H1 (cell line): Measurements from ENCODE around the gene SLC27A4. TPM values are rescaled to one million over a fixed set of nuclear protein-coding genes. Genes with fewer than 3 reads are reported as not detected.

Experiments
- CTCF ChIA-PET: fragments of 300-600 bp; sonication (Branson Sonifier 250); formaldehyde crosslinking; loops from one replicate; lab custom pipeline; 2021; ENCODE audit not compliant: partially characterized antibody; lab: Charles Lee
- POLR2A ChIA-PET: fragments of 300-600 bp; sonication (Branson Sonifier 250); formaldehyde crosslinking; loops from one replicate; lab custom pipeline; 2021; ENCODE audit warnings: inconsistent platforms; ENCODE audit not compliant: partially characterized antibody; lab: Charles Lee
- DNase-seq, 2 experiments: peaks; one replicate each; pipeline versions ENCODE4 v3.0.0 to v3.0.0-alpha.2; 2010 to 2022; ENCODE audit warnings: low spot score in 2 of 2, low read depth in 1 of 2, mixed read lengths in 1 of 2
- FAIRE-seq: peaks from 2 replicates; lab custom pipeline; 2011; peaks lifted over from hg19 to GRCh38; lab: Jason Lieb, UNC
- H2AFZ ChIP-seq: 2 replicates; pipeline ENCODE4 v1.8.1; 2012; ENCODE audit warnings: low read length, inconsistent platforms
- H2AK5ac ChIP-seq: 2 replicates; pipeline ENCODE4 v1.6.1; 2013; ENCODE audit warnings: low read depth, low read length
- H2BK120ac ChIP-seq: replicated peaks from 2 replicates; pipeline ENCODE3; 2013; ENCODE audit warnings: low read depth, low read length, inconsistent platforms
- H2BK12ac ChIP-seq: 2 replicates; pipeline ENCODE4 v1.6.1; 2013; ENCODE audit warnings: low read depth, low read length
- H2BK15ac ChIP-seq: 2 replicates; pipeline ENCODE4 v1.6.1; 2013; ENCODE audit warnings: low read length
- H2BK20ac ChIP-seq: 2 replicates; pipeline ENCODE4 v1.6.1; 2013; ENCODE audit warnings: low read length
- H2BK5ac ChIP-seq: 2 replicates; pipeline ENCODE4 v1.6.1; 2013; ENCODE audit warnings: low read depth, low read length
- H3K14ac ChIP-seq: 2 replicates; pipeline ENCODE4 v1.6.1; 2013; ENCODE audit warnings: inconsistent platforms; ENCODE audit not compliant: insufficient read length
- H3K18ac ChIP-seq: 2 replicates; pipeline ENCODE4 v1.6.1; 2013; ENCODE audit warnings: low read length; ENCODE audit errors: extremely low read depth
- H3K23ac ChIP-seq: 2 replicates; pipeline ENCODE4 v1.6.1; 2013; ENCODE audit warnings: inconsistent platforms; ENCODE audit not compliant: insufficient read length
- H3K23me2 ChIP-seq: 2 replicates; pipeline ENCODE4 v1.6.1; 2013; ENCODE audit warnings: low read depth, low read length
- H3K27ac ChIP-seq: 2 replicates; pipeline ENCODE4 v1.6.1; 2011; ENCODE audit warnings: low read depth, low read length, inconsistent platforms
- H3K27me3 ChIP-seq, 4 experiments: replicated peaks in 1 of 4; 1 replicate in 1 of 4; 2 replicates in 3 of 4; pipeline versions ENCODE4 v1.6.1 to v1.8.1; 2011 to 2013; ENCODE audit warnings: low read length in 3 of 4, mild to moderate bottlenecking in 3 of 4, inconsistent platforms in 2 of 4, mixed read lengths in 2 of 4, moderate library complexity in 1 of 4; ENCODE audit not compliant: control insufficient read depth in 3 of 4, insufficient read depth in 3 of 4; ENCODE audit errors: extremely low read depth in 1 of 4
- H3K36me3 ChIP-seq, 4 experiments: 2 replicates each; pipeline versions ENCODE4 v1.6.1 to v1.8.1; 2011 to 2013; ENCODE audit warnings: mild to moderate bottlenecking in 4 of 4, low read length in 3 of 4, moderate library complexity in 2 of 4, control low read depth in 1 of 4, inconsistent platforms in 1 of 4; ENCODE audit not compliant: insufficient read depth in 4 of 4, control insufficient read depth in 2 of 4
- H3K4ac ChIP-seq: replicated peaks from 2 replicates; pipeline ENCODE3; 2013; ENCODE audit warnings: low read length, low read depth, mixed read lengths, inconsistent platforms; ENCODE audit not compliant: insufficient read length
- H3K4me1 ChIP-seq, 4 experiments: replicated peaks in 1 of 4; 1 replicate in 1 of 4; 2 replicates in 3 of 4; pipeline versions ENCODE4 v1.6.1 to v1.8.1; 2011 to 2013; ENCODE audit warnings: low read length in 3 of 4, inconsistent platforms in 2 of 4, mixed read lengths in 1 of 4; ENCODE audit not compliant: insufficient read depth in 4 of 4, control insufficient read depth in 3 of 4
- H3K4me2 ChIP-seq, 2 experiments: 2 replicates each; pipeline versions ENCODE4 v1.6.1 to v1.8.1; 2011 to 2013; ENCODE audit warnings: low read depth in 2 of 2, low read length in 2 of 2, control low read depth in 1 of 2, inconsistent platforms in 1 of 2, mild to moderate bottlenecking in 1 of 2; ENCODE audit not compliant: insufficient read depth in 1 of 2
- H3K4me3 ChIP-seq, 4 experiments: fragments of 200-600, 300-600 bp in 1 of 4; sonication (generic), shearing (Covaris generic), sonication (Bioruptor Twin) in 1 of 4; 2 replicates each; pipeline versions ENCODE4 v1.5.1 to v1.8.1; 2011 to 2016; ENCODE audit warnings: low read length in 4 of 4, low read depth in 3 of 4, control low read depth in 2 of 4, inconsistent platforms in 2 of 4, mild to moderate bottlenecking in 2 of 4, mixed read lengths in 1 of 4, moderate library complexity in 1 of 4; ENCODE audit not compliant: insufficient read depth in 2 of 4; ENCODE audit errors: extremely low read depth in 1 of 4
- H3K56ac ChIP-seq: replicated peaks from 2 replicates; pipeline ENCODE3; 2013; ENCODE audit warnings: low read depth, mild to moderate bottlenecking, mixed read lengths, low read length, inconsistent platforms; ENCODE audit not compliant: insufficient read length
- H3K79me1 ChIP-seq: 2 replicates; pipeline ENCODE4 v1.6.1; 2013; ENCODE audit warnings: low read depth, low read length, control low read depth
- H3K79me2 ChIP-seq, 2 experiments: 2 replicates each; pipeline versions ENCODE4 v1.6.1 to v1.8.1; 2012 to 2013; ENCODE audit warnings: low read length in 2 of 2, mild to moderate bottlenecking in 2 of 2, inconsistent platforms in 1 of 2; ENCODE audit not compliant: insufficient read depth in 2 of 2, control insufficient read depth in 1 of 2
- H3K9ac ChIP-seq, 4 experiments: replicated peaks in 1 of 4; 1 replicate in 1 of 4; 2 replicates in 3 of 4; pipeline versions ENCODE4 v1.6.1 to v1.8.1; 2011 to 2013; ENCODE audit warnings: low read depth in 3 of 4, low read length in 3 of 4, control low read depth in 2 of 4, mild to moderate bottlenecking in 2 of 4, moderate library complexity in 2 of 4, inconsistent platforms in 1 of 4; ENCODE audit errors: extremely low read depth in 1 of 4
- H3K9me3 ChIP-seq, 2 experiments: 2 replicates each; pipeline versions ENCODE4 v1.6.1 to v1.8.1; 2012 to 2013; ENCODE audit warnings: mild to moderate bottlenecking in 2 of 2, moderate library complexity in 2 of 2, control low read depth in 1 of 2, inconsistent platforms in 1 of 2, low read depth in 1 of 2, low read length in 1 of 2, mixed read lengths in 1 of 2; ENCODE audit not compliant: insufficient read depth in 2 of 2
- H4K20me1 ChIP-seq, 2 experiments: replicated peaks in 1 of 2; 2 replicates each; pipeline versions ENCODE3 to v1.8.1; 2011 to 2013; ENCODE audit warnings: inconsistent platforms in 2 of 2, low read length in 2 of 2, mild to moderate bottlenecking in 1 of 2; ENCODE audit not compliant: insufficient read depth in 2 of 2, control insufficient read depth in 1 of 2
- H4K5ac ChIP-seq: 2 replicates; pipeline ENCODE4 v1.6.1; 2013; ENCODE audit warnings: low read length, low read depth, mixed read lengths, inconsistent platforms; ENCODE audit not compliant: insufficient read length
- H4K8ac ChIP-seq: 2 replicates; pipeline ENCODE4 v1.8.0; 2013; ENCODE audit warnings: mild to moderate bottlenecking, moderate library complexity, low read length, inconsistent platforms; ENCODE audit not compliant: insufficient read depth; ENCODE audit errors: extremely low read depth
- H4K91ac ChIP-seq: replicated peaks from 2 replicates; pipeline ENCODE3; 2013; ENCODE audit warnings: low read length, mixed read lengths, inconsistent platforms; ENCODE audit not compliant: insufficient read length
- GABPA ChIP-seq: IDR thresholded peaks from 2 replicates; pipeline ENCODE4 v1.6.1; 2011; ENCODE audit warnings: mild to moderate bottlenecking, low read length, moderate library complexity, borderline replicate concordance; ENCODE audit not compliant: insufficient read depth
- GTF2F1 ChIP-seq: IDR thresholded peaks from 2 replicates; pipeline ENCODE4 v1.6.1; 2012; ENCODE audit warnings: low read depth, low read length, improper control_type of control experiment, borderline replicate concordance
- PHF8 ChIP-seq: fragments of 200-600 bp; sonication (generic); conservative IDR thresholded peaks from 2 replicates; pipeline ENCODE4 v1.7.1; 2012; ENCODE audit warnings: low read depth, mild to moderate bottlenecking, inconsistent platforms, low read length, moderate library complexity
- RAD21 ChIP-seq, 2 experiments: IDR thresholded peaks in 1 of 2; conservative IDR thresholded peaks in 1 of 2; 2 replicates each; pipeline ENCODE4 v1.6.1; 2011; ENCODE audit warnings: low read depth in 2 of 2, low read length in 2 of 2, improper control_type of control experiment in 1 of 2, inconsistent platforms in 1 of 2, mild to moderate bottlenecking in 1 of 2, moderate library complexity in 1 of 2
- RBBP5 ChIP-seq: IDR thresholded peaks from 2 replicates; pipeline ENCODE4 v1.7.1; 2012; ENCODE audit warnings: low read depth, mild to moderate bottlenecking, inconsistent platforms, low read length, moderate library complexity, borderline replicate concordance
- SUZ12 ChIP-seq: fragments of 200-600 bp; sonication (generic); IDR thresholded peaks from 2 replicates; pipeline ENCODE4 v1.6.1; 2012; ENCODE audit warnings: mild to moderate bottlenecking, inconsistent platforms, low read length, moderate library complexity, mixed read lengths
- YY1 ChIP-seq: IDR thresholded peaks from 2 replicates; pipeline ENCODE4 v1.6.1; 2011; ENCODE audit warnings: low read depth, mild to moderate bottlenecking, low read length
- WGBS, 2 experiments: shearing (Covaris generic) in 1 of 2; methylation state at CpG; one replicate each; pipeline versions ENCODE4 v1.1.6 to v1.1.7; 2013 to 2015; ENCODE audit warnings: low lambda C conversion rate in 2 of 2, mixed read lengths in 2 of 2, inconsistent platforms in 1 of 2, low coverage in 1 of 2, missing lambda C conversion rate in 1 of 2; ENCODE audit not compliant: insufficient replicate concordance in 2 of 2, insufficient coverage in 1 of 2, insufficient read length in 1 of 2; ENCODE audit errors: extremely low coverage in 1 of 2, missing lambda C conversion rate in 1 of 2; 5-methylcytosine and 5-hydroxymethylcytosine counted together
- polyA plus RNA-seq, 7 experiments: library from polyadenylated mRNA; depleted of rRNA in 3 of 7; stranded (reverse) in 5 of 7; unstranded in 2 of 7; fragments of >200 nt in 5 of 7; fragments of 200-250 nt in 2 of 7; gene quantifications; 1 replicate in 5 of 7; 2 replicates in 1 of 7; 4 replicates in 1 of 7; pipeline versions ENCODE4 v1.2.1 to v1.2.3, GENCODE V29; 2011 to 2013; ENCODE audit warnings: missing spikeins in 2 of 7, mixed read lengths in 2 of 7
- total RNA-seq: library from RNA; stranded (reverse); fragmentation: NEBNext Ultra II Directional; extraction: Animal tissue kit (Norgen Biotek cat#: 25700); gene quantifications from 2 replicates; pipeline ENCODE4 v1.2.1, GENCODE V29; 2021
- TF ChIP-seq, protein P1 (sequence below): IDR thresholded peaks from 2 replicates; pipeline ENCODE4 v1.6.1; 2011; ENCODE audit warnings: low read depth, mild to moderate bottlenecking, low read length; ENCODE audit not compliant: insufficient read depth
- TF ChIP-seq, protein P2 (sequence below), 3 experiments: IDR thresholded peaks; 1 replicate in 2 of 3; 2 replicates in 1 of 3; pipeline versions ENCODE4 v1.5.1 to v1.6.1; 2011; ENCODE audit warnings: low read length in 3 of 3, mild to moderate bottlenecking in 3 of 3, inconsistent platforms in 2 of 3, low read depth in 1 of 3, moderate library complexity in 1 of 3; ENCODE audit not compliant: insufficient read depth in 1 of 3; ENCODE audit errors: control extremely low read depth in 1 of 3

SLC27A4 gene
- total and polyA plus RNA-seq, 2 of the 8 experiments (the other 6 are each of a cell fraction or from before 2014, with no cell fraction given): 14.9 to 20.5 TPM

DNA sequence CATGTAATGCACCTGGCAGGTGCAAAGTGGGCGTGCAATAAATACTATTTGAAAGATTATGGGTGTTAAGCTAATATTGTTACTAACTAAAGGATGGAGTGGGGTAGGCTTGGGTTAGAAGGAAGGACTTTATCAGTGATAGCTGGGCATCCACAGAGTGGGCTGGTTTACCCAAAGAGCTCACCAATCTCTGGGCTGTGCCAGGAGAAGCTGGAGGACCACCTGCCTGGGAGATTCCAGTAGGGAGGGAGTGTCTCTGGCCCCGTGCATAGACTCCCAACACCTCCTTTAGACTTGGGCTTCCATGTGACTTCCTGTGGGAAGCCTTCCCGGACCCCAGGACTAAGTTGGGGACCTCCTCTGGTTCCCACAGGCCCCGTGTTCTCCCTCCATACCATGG, 25.2 kb downstream of the SLC27A4 start:
- H3K27me3 ChIP-seq: peaks cover 24 to 68% (median 47%) of the 10 kb centered on the region in 4 experiments
- no peak overlapping the region for H3K23ac ChIP-seq
- H3K4ac ChIP-seq: peak overlapping the region; percentile 2
- no peak overlapping the region for H2BK15ac ChIP-seq
- no peaks in the 10 kb centered on the region for H3K79me2 ChIP-seq
- H3K36me3 ChIP-seq: no peaks in the 10 kb centered on the region
- H2BK12ac ChIP-seq: peak overlapping the region; percentile 92; the same call in 1 of the 2 replicates
- WGBS, 2 experiments: 34% methylated on average over 4 of the region's 4 CpGs; no CpG with 5 or more reads in 1 of the 2 experiments
- peak overlapping the region; percentile 97; the same call in 1 of the 2 replicates for H2BK5ac ChIP-seq
- H4K5ac ChIP-seq: no peak overlapping the region
- H2BK20ac ChIP-seq: peak overlapping the region; percentile 40; the same call in 1 of the 2 replicates
- no peaks in the 10 kb centered on the region for H3K9me3 ChIP-seq
- no peak overlapping the region for H3K9ac ChIP-seq
- H3K23me2 ChIP-seq: peaks cover 5% of the 10 kb centered on the region; the same call in 1 of the 2 replicates
- peaks cover 5 to 20% (median 11%) of the 10 kb centered on the region in 4 experiments for H3K4me1 ChIP-seq
- no peak overlapping the region for H3K14ac ChIP-seq
- H3K56ac ChIP-seq: no peak overlapping the region
- H4K8ac ChIP-seq: no peak overlapping the region
- H3K4me2 ChIP-seq: peak overlapping the region; percentile 54 to 68
- H4K20me1 ChIP-seq: peaks cover 4 to 9% of the 10 kb centered on the region in 2 experiments
- FAIRE-seq: no peak
- peak overlapping the region; percentile 90; the same call in 1 of the 2 replicates for H2AK5ac ChIP-seq
- no peaks in the 10 kb centered on the region for H3K79me1 ChIP-seq
- H3K18ac ChIP-seq: peak overlapping the region; percentile 97
- ChIA-PET POLR2A (interaction anchor here (0.5 to 6.3 kb wide), 9 partner anchors 18 to 201 kb away, joined by 3 to 92 read pairs (median 5); partner anchors contain the start of genes GOLGA2 and SWI5), CTCF (interaction anchor here (1.2 to 25.1 kb wide), 5 partner anchors 11 to 103 kb away, joined by 5 to 544 read pairs (median 127); no protein-coding TSS in a partner anchor)
- no peak overlapping the region for H3K27ac ChIP-seq
- H2BK120ac ChIP-seq: no peak overlapping the region
- no peak for DNase-seq
- peak overlapping the region; percentile 63 for H4K91ac ChIP-seq
- H3K4me3 ChIP-seq: peak overlapping the region in 3 of 4 experiments; percentile 6 to 48 (median 26); a peak in 5 of 8 replicates
- H2AFZ ChIP-seq: no peak overlapping the region
- TF ChIP-seq, protein P1, sequence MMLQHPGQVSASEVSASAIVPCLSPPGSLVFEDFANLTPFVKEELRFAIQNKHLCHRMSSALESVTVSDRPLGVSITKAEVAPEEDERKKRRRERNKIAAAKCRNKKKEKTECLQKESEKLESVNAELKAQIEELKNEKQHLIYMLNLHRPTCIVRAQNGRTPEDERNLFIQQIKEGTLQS: no peak
- TF ChIP-seq, protein P2, sequence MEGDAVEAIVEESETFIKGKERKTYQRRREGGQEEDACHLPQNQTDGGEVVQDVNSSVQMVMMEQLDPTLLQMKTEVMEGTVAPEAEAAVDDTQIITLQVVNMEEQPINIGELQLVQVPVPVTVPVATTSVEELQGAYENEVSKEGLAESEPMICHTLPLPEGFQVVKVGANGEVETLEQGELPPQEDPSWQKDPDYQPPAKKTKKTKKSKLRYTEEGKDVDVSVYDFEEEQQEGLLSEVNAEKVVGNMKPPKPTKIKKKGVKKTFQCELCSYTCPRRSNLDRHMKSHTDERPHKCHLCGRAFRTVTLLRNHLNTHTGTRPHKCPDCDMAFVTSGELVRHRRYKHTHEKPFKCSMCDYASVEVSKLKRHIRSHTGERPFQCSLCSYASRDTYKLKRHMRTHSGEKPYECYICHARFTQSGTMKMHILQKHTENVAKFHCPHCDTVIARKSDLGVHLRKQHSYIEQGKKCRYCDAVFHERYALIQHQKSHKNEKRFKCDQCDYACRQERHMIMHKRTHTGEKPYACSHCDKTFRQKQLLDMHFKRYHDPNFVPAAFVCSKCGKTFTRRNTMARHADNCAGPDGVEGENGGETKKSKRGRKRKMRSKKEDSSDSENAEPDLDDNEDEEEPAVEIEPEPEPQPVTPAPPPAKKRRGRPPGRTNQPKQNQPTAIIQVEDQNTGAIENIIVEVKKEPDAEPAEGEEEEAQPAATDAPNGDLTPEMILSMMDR (IDR thresholded peaks at IDR 0.05; ENCODE audit: control extremely low read depth in 1 of 3, insufficient read depth in 1 of 3, low read depth in 1 of 3, low read length in 3 of 3): no peak
- no peak for TF ChIP-seq RBBP5
- no peak for TF ChIP-seq PHF8
- TF ChIP-seq GABPA: no peak
- TF ChIP-seq YY1: no peak
- no peak for TF ChIP-seq RAD21 (IDR thresholded peaks at IDR 0.05 in 1 of 2, conservative IDR thresholded peaks at IDR 0.05 in 1 of 2; ENCODE audit: low read depth in 2 of 2, low read length in 2 of 2)
- no peak for TF ChIP-seq GTF2F1
- TF ChIP-seq SUZ12: no peak
